ENCODE measurements around the gene PGA3. TPM values are rescaled to one million over a fixed set of nuclear protein-coding genes. Genes with fewer than 3 reads are reported as not detected.
"Not testable (repeated sequence)": the region's sequence is repeated elsewhere in the genome, so short reads cannot be mapped to it uniquely, and the experiment has no call there.

The PGA3 gene
- total RNA-seq (1.2 TPM), polyA plus RNA-seq (ENCODE audit: insufficient read depth in 1 of 8, insufficient read length in 8 of 8, low replicate concordance in 1 of 8) (1 to 10 TPM in 2 of 8 donors, under 1 TPM in 5, not detected in 1; 0.21 to 1.3 (median 0.82) TPM)
- long read RNA-seq, donor 1: 0 reads
- long read RNA-seq, donor 2: 0 reads
- long read RNA-seq, donor 3: 0 reads
- long read RNA-seq, donor 4: 0 reads
- long read RNA-seq, donor 5: 0 reads
- long read RNA-seq, donor 6: 0 reads
- long read RNA-seq, donor 7: 0 reads
- long read RNA-seq, donor 8: 0 reads
- long read RNA-seq, donor 9: 0 reads
- long read RNA-seq, donor 10: 0 reads
- long read RNA-seq, donor 11, partial matches to known transcripts: 0 of 2 reads
- long read RNA-seq, donor 11, other reads (novel, unspliced or antisense): 0 of 2 reads

- 75% methylated on average over 5 of the region's 18 CpGs for WGBS (ENCODE audit: insufficient coverage)
- not testable (repeated sequence) for H3K27me3 ChIP-seq (ENCODE audit: control insufficient read depth, insufficient read depth, low read length); H3K4me3 ChIP-seq (ENCODE audit: low read length); H3K4me1 ChIP-seq (ENCODE audit: control insufficient read depth, insufficient read depth, low read length); H3K9me3 ChIP-seq (replicated peaks; ENCODE audit: control insufficient read depth, low read depth, low read length); H3K27ac ChIP-seq (ENCODE audit: low read length); DNase-seq; H3K36me3 ChIP-seq (ENCODE audit: control insufficient read depth, insufficient read depth, low read length)
Observed at GRCh38 chr11:61202950-61203746, at the start of gene PGA3. PGA3 (plus strand) TSS chr11:61203515; CDS start chr11:61203565, 50 bp downstream.

GRCh38 chr11:61153593-61154095 is 49.7 kb upstream of the PGA3 start:
- DNase-seq: peak; percentile 52
- Histone ChIP-seq H3K36me3 (ENCODE audit: control insufficient read depth, insufficient read depth, low read length) (peaks cover 2% of the 10 kb centered on the region), H3K4me3 (ENCODE audit: low read length) (no peak overlapping the region), H3K27ac (ENCODE audit: low read length) (peak overlapping the region; percentile 76), H3K9me3 (replicated peaks; ENCODE audit: control insufficient read depth, low read depth, low read length) (peaks cover 11% of the 10 kb centered on the region), H3K27me3 (ENCODE audit: control insufficient read depth, insufficient read depth, low read length) (no peaks in the 10 kb centered on the region), H3K4me1 (ENCODE audit: control insufficient read depth, insufficient read depth, low read length) (peaks cover 47% of the 10 kb centered on the region)
- 86% methylated on average over 2 of the region's 2 CpGs for WGBS (ENCODE audit: insufficient coverage)

GRCh38 chr11:61154528-61154927 is 48.8 kb upstream of the PGA3 start:
- Histone ChIP-seq H3K36me3 (ENCODE audit: control insufficient read depth, insufficient read depth, low read length) (peaks cover 2% of the 10 kb centered on the region), H3K4me1 (ENCODE audit: control insufficient read depth, insufficient read depth, low read length) (peaks cover 46% of the 10 kb centered on the region), H3K9me3 (replicated peaks; ENCODE audit: control insufficient read depth, low read depth, low read length) (peaks cover 11% of the 10 kb centered on the region), H3K27ac (ENCODE audit: low read length) (no peak overlapping the region), H3K27me3 (ENCODE audit: control insufficient read depth, insufficient read depth, low read length) (no peaks in the 10 kb centered on the region), H3K4me3 (ENCODE audit: low read length) (no peak overlapping the region)
- DNase-seq: no peak
- 82% methylated on average over 2 of the region's 4 CpGs for WGBS (ENCODE audit: insufficient coverage)

DNA sequence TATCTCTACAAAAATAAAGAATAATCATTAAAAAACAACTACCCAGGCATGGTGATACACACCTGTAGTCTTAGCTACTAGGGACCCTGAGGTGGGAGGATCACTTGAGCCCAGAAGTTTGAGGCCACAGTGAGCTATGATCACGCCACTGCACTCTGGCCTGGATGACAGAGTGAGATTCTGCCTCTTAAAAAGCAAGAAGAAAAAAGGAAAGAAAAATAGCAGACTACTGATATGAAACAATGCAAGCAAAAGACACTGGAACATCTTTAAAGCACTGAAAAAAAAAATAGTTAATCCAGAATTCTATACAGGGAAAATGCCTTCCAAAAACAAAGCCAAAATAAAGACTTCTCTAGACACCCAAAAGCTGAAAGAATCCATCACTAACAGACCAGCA is 48.0 kb upstream of the PGA3 start:
- WGBS (ENCODE audit: insufficient coverage): no CpG with 5 or more reads among the region's 1 CpG

GRCh38 chr11:61155741-61156140 is 47.6 kb upstream of the PGA3 start:
- WGBS (ENCODE audit: insufficient coverage): no CpG with 5 or more reads among the region's 5 CpGs
- peaks cover 11% of the 10 kb centered on the region for H3K9me3 ChIP-seq (replicated peaks; ENCODE audit: control insufficient read depth, low read depth, low read length)
- H3K36me3 ChIP-seq (ENCODE audit: control insufficient read depth, insufficient read depth, low read length): peaks cover 2% of the 10 kb centered on the region
- no peak overlapping the region for H3K4me3 ChIP-seq (ENCODE audit: low read length)
- H3K27ac ChIP-seq (ENCODE audit: low read length): no peak overlapping the region
- no peaks in the 10 kb centered on the region for H3K27me3 ChIP-seq (ENCODE audit: control insufficient read depth, insufficient read depth, low read length)
- no peak for DNase-seq
- peaks cover 42% of the 10 kb centered on the region for H3K4me1 ChIP-seq (ENCODE audit: control insufficient read depth, insufficient read depth, low read length)

More for the DNA sequence above, 48.0 kb upstream of the PGA3 start:
- H3K27me3 ChIP-seq (ENCODE audit: control insufficient read depth, insufficient read depth, low read length): no peaks in the 10 kb centered on the region
- peaks cover 42% of the 10 kb centered on the region for H3K4me1 ChIP-seq (ENCODE audit: control insufficient read depth, insufficient read depth, low read length)
- DNase-seq: no peak
- peaks cover 2% of the 10 kb centered on the region for H3K36me3 ChIP-seq (ENCODE audit: control insufficient read depth, insufficient read depth, low read length)
- H3K4me3 ChIP-seq (ENCODE audit: low read length): no peak overlapping the region
- no peak overlapping the region for H3K27ac ChIP-seq (ENCODE audit: low read length)
- H3K9me3 ChIP-seq (replicated peaks; ENCODE audit: control insufficient read depth, low read depth, low read length): peaks cover 11% of the 10 kb centered on the region

GRCh38 chr11:61157743-61158142 is 45.6 kb upstream of the PGA3 start:
- peaks cover 29% of the 10 kb centered on the region for H3K4me1 ChIP-seq (ENCODE audit: control insufficient read depth, insufficient read depth, low read length)
- 100% methylated on average over 1 of the region's 3 CpGs for WGBS (ENCODE audit: insufficient coverage)
- DNase-seq: no peak
- H3K27ac ChIP-seq (ENCODE audit: low read length): no peak overlapping the region
- H3K27me3 ChIP-seq (ENCODE audit: control insufficient read depth, insufficient read depth, low read length): no peaks in the 10 kb centered on the region
- no peak overlapping the region for H3K4me3 ChIP-seq (ENCODE audit: low read length)
- H3K9me3 ChIP-seq (replicated peaks; ENCODE audit: control insufficient read depth, low read depth, low read length): peaks cover 11% of the 10 kb centered on the region
- H3K36me3 ChIP-seq (ENCODE audit: control insufficient read depth, insufficient read depth, low read length): peaks cover 2% of the 10 kb centered on the region

DNA sequence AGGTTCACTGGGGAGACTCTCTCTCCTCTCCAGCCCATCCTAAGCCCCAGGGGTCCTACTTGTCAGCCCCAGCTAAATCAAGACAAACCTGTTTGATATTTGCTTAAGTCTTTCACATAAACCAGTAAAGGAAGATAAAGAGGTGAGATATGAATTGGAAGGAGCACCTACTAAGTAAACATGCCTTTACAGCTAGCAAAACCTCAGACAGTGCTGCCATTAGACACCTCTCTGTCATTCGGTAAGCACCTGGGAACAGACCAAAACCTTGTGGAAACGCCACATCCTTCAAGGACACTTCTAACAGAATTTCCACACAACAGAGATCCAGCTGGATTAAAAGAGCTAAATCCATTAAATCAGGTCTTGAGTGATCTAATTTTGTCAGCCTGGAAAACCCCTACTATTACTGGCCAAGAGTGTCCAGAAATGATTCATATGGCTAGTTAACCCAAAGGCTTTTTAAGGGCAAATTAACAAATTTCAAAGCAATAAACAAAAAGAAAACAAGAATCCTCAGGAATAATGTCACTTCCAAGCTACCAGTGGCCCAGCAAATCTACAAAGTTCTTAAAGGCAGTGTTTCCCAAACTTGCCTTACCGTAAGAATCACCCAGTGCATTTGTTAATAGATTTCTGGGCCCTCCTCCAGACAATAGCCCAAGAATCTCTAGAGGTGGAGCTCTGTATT is 44.5 kb upstream of the PGA3 start:
- DNase-seq: peak; percentile 36
- H3K27ac ChIP-seq (ENCODE audit: low read length): no peak overlapping the region
- no peaks in the 10 kb centered on the region for H3K27me3 ChIP-seq (ENCODE audit: control insufficient read depth, insufficient read depth, low read length)
- H3K4me3 ChIP-seq (ENCODE audit: low read length): no peak overlapping the region
- H3K36me3 ChIP-seq (ENCODE audit: control insufficient read depth, insufficient read depth, low read length): peaks cover 2% of the 10 kb centered on the region
- peaks cover 11% of the 10 kb centered on the region for H3K9me3 ChIP-seq (replicated peaks; ENCODE audit: control insufficient read depth, low read depth, low read length)
- no CpG with 5 or more reads among the region's 3 CpGs for WGBS (ENCODE audit: insufficient coverage)
- peaks cover 18% of the 10 kb centered on the region for H3K4me1 ChIP-seq (ENCODE audit: control insufficient read depth, insufficient read depth, low read length)

GRCh38 chr11:61160487-61161189 is 42.7 kb upstream of the PGA3 start:
- Histone ChIP-seq H3K4me1 (ENCODE audit: control insufficient read depth, insufficient read depth, low read length) (peaks cover 18% of the 10 kb centered on the region), H3K9me3 (replicated peaks; ENCODE audit: control insufficient read depth, low read depth, low read length) (no peaks in the 10 kb centered on the region), H3K27ac (ENCODE audit: low read length) (peak overlapping the region; percentile 83), H3K27me3 (ENCODE audit: control insufficient read depth, insufficient read depth, low read length) (no peaks in the 10 kb centered on the region), H3K36me3 (ENCODE audit: control insufficient read depth, insufficient read depth, low read length) (peaks cover 2% of the 10 kb centered on the region), H3K4me3 (ENCODE audit: low read length) (peak overlapping the region; percentile 64)
- DNase-seq: peak; percentile 35
- WGBS (ENCODE audit: insufficient coverage): 12% methylated on average over 5 of the region's 25 CpGs

GRCh38 chr11:61161190-61162091 is 41.9 kb upstream of the PGA3 start, which contains the start of gene VPS37C:
VPS37C (minus strand) TSS chr11:61161426; CDS start chr11:61138829, 22,597 bp downstream.
- no peaks in the 10 kb centered on the region for H3K9me3 ChIP-seq (replicated peaks; ENCODE audit: control insufficient read depth, low read depth, low read length)
- H3K4me1 ChIP-seq (ENCODE audit: control insufficient read depth, insufficient read depth, low read length): peaks cover 18% of the 10 kb centered on the region
- no peaks in the 10 kb centered on the region for H3K27me3 ChIP-seq (ENCODE audit: control insufficient read depth, insufficient read depth, low read length)
- H3K4me3 ChIP-seq (ENCODE audit: low read length): peak within 1 kb of the TSS; percentile 64
- under 1% methylated on average over 81 of the region's 85 CpGs for WGBS (ENCODE audit: insufficient coverage)
- peaks cover 2% of the 10 kb centered on the region for H3K36me3 ChIP-seq (ENCODE audit: control insufficient read depth, insufficient read depth, low read length)
- peak within 1 kb of the TSS; percentile 86 for H3K27ac ChIP-seq (ENCODE audit: low read length)
- peak; percentile 95 for DNase-seq
